A549 (cell line): ENCODE results near the gene IL9.

Source experiments
- CHD2 ChIP-seq: fragments of 150-350 bp; IDR thresholded peaks from 2 replicates; pipeline ENCODE4 v1.6.1; 2014; ENCODE audit warnings: low read length; ENCODE audit not compliant: partially characterized antibody
- KDM5A ChIP-seq: fragments of 200-600 bp; sonication (generic); IDR thresholded peaks from 2 replicates; pipeline ENCODE4 v1.6.1; 2016; ENCODE audit warnings: antibody characterized with exemption, mild to moderate bottlenecking
- MAFK ChIP-seq: fragments of 450-650 bp; IDR thresholded peaks from 2 replicates; pipeline ENCODE4 v1.6.1; 2014; ENCODE audit not compliant: partially characterized antibody
- PHF8 ChIP-seq: fragments of 200-600 bp; sonication (generic); IDR thresholded peaks from 2 replicates; pipeline ENCODE4 v1.6.1; 2016; ENCODE audit warnings: low read depth, mild to moderate bottlenecking, antibody characterized with exemption, moderate library complexity, borderline replicate concordance
- POLR2A ChIP-seq: IDR thresholded peaks from 2 replicates; pipeline ENCODE4 v1.6.1; 2012; ENCODE audit warnings: mild to moderate bottlenecking, low read length
- RARB ChIP-seq: fragments of 250-450 bp; sonication (Bioruptor Pico); IDR thresholded peaks from 2 replicates; pipeline ENCODE4 v1.8.0; 2021; ENCODE audit warnings: mild to moderate bottlenecking, moderate library complexity
- RFX5 ChIP-seq: fragments of 450-650 bp; IDR thresholded peaks from 2 replicates; pipeline ENCODE4 v1.7.1; 2014; ENCODE audit warnings: antibody characterized with exemption, mild to moderate bottlenecking, moderate library complexity
- SREBF2 ChIP-seq: fragments of 450-650 bp; IDR thresholded peaks from 2 replicates; pipeline ENCODE4 v1.6.1; 2014; ENCODE audit warnings: mild to moderate bottlenecking, moderate library complexity
- TF ChIP-seq, protein P1 (sequence below): fragments of >200 bp; sonication (Bioruptor Twin); formaldehyde crosslinking; IDR thresholded peaks from 3 replicates; pipeline ENCODE4 v1.6.1; 2016
- TF ChIP-seq, protein P2 (sequence below): fragments of 200-600 bp; sonication (generic); IDR thresholded peaks from 2 replicates; pipeline ENCODE4 v1.6.1; 2016; ENCODE audit warnings: antibody characterized with exemption, mild to moderate bottlenecking, moderate library complexity
- TF ChIP-seq, protein P3 (sequence below): fragments of >200 bp; sonication (Bioruptor Twin); formaldehyde crosslinking; IDR thresholded peaks from 3 replicates; pipeline ENCODE4 v1.5.1; 2016
- TF ChIP-seq, protein P4 (sequence below): fragments of 150-350 bp; IDR thresholded peaks from 2 replicates; pipeline ENCODE4 v1.6.1; 2014; ENCODE audit warnings: low read depth, mild to moderate bottlenecking, low read length

DNA sequence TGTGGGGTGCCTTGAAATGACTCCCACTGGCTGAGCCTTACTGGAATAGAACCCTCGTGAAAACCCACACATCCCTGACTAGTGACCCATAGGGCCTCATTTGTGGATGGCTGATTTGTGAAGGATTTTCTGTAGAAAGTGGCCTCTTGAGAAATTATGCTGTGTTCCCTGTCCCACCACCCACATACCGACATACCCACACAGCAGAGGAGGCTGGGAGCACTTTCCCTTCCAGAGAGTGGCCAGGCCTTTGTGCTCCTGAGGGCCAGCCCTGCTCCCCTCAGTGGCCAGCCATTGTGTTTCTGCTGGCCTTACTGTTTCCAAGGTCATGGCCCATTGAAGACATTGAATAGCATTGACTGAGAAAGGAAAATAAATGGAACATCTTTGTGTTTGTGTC lies 29.6 kb downstream of the IL9 start:
- TF ChIP-seq, protein P1, sequence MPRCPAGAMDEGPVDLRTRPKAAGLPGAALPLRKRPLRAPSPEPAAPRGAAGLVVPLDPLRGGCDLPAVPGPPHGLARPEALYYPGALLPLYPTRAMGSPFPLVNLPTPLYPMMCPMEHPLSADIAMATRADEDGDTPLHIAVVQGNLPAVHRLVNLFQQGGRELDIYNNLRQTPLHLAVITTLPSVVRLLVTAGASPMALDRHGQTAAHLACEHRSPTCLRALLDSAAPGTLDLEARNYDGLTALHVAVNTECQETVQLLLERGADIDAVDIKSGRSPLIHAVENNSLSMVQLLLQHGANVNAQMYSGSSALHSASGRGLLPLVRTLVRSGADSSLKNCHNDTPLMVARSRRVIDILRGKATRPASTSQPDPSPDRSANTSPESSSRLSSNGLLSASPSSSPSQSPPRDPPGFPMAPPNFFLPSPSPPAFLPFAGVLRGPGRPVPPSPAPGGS = no peak
- TF ChIP-seq RARB (no peak), CHD2 (no peak), MAFK (no peak), SREBF2 (no peak), POLR2A (no peak), RFX5 (no peak), KDM5A (no peak), PHF8 (no peak)
- TF ChIP-seq, protein P2, sequence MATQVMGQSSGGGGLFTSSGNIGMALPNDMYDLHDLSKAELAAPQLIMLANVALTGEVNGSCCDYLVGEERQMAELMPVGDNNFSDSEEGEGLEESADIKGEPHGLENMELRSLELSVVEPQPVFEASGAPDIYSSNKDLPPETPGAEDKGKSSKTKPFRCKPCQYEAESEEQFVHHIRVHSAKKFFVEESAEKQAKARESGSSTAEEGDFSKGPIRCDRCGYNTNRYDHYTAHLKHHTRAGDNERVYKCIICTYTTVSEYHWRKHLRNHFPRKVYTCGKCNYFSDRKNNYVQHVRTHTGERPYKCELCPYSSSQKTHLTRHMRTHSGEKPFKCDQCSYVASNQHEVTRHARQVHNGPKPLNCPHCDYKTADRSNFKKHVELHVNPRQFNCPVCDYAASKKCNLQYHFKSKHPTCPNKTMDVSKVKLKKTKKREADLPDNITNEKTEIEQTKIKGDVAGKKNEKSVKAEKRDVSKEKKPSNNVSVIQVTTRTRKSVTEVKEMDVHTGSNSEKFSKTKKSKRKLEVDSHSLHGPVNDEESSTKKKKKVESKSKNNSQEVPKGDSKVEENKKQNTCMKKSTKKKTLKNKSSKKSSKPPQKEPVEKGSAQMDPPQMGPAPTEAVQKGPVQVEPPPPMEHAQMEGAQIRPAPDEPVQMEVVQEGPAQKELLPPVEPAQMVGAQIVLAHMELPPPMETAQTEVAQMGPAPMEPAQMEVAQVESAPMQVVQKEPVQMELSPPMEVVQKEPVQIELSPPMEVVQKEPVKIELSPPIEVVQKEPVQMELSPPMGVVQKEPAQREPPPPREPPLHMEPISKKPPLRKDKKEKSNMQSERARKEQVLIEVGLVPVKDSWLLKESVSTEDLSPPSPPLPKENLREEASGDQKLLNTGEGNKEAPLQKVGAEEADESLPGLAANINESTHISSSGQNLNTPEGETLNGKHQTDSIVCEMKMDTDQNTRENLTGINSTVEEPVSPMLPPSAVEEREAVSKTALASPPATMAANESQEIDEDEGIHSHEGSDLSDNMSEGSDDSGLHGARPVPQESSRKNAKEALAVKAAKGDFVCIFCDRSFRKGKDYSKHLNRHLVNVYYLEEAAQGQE = no peak
- TF ChIP-seq, protein P3, sequence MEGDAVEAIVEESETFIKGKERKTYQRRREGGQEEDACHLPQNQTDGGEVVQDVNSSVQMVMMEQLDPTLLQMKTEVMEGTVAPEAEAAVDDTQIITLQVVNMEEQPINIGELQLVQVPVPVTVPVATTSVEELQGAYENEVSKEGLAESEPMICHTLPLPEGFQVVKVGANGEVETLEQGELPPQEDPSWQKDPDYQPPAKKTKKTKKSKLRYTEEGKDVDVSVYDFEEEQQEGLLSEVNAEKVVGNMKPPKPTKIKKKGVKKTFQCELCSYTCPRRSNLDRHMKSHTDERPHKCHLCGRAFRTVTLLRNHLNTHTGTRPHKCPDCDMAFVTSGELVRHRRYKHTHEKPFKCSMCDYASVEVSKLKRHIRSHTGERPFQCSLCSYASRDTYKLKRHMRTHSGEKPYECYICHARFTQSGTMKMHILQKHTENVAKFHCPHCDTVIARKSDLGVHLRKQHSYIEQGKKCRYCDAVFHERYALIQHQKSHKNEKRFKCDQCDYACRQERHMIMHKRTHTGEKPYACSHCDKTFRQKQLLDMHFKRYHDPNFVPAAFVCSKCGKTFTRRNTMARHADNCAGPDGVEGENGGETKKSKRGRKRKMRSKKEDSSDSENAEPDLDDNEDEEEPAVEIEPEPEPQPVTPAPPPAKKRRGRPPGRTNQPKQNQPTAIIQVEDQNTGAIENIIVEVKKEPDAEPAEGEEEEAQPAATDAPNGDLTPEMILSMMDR = no peak
- TF ChIP-seq, protein P4, sequence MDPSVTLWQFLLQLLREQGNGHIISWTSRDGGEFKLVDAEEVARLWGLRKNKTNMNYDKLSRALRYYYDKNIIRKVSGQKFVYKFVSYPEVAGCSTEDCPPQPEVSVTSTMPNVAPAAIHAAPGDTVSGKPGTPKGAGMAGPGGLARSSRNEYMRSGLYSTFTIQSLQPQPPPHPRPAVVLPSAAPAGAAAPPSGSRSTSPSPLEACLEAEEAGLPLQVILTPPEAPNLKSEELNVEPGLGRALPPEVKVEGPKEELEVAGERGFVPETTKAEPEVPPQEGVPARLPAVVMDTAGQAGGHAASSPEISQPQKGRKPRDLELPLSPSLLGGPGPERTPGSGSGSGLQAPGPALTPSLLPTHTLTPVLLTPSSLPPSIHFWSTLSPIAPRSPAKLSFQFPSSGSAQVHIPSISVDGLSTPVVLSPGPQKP = no peak
